ENCODE results near the gene SLC35E1.

GRCh38 chr19:16522559-16523377 lies 49.4 kb downstream of the SLC35E1 start:
- TF ChIP-seq CTCF (IDR thresholded peaks at IDR 0.05; ENCODE audit: insufficient read depth, low read length) (no peak), POLR2AphosphoS5 (IDR thresholded peaks at IDR 0.05; ENCODE audit: low read depth) (no peak)
